NCI-H2107 treated with DMSO at 0.1 percent for 48 hours (cell line): ENCODE results near the gene POLE.
A peak's percentile ranks its signal among the peaks of the same experiment; 100 is the strongest.

Source experiments
- DNase-seq: peaks from one replicate; lab custom pipeline; 2025; ENCODE audit not compliant: unreplicated experiment; lab: John Stamatoyannopoulos, UW

The POLE gene

DNA sequence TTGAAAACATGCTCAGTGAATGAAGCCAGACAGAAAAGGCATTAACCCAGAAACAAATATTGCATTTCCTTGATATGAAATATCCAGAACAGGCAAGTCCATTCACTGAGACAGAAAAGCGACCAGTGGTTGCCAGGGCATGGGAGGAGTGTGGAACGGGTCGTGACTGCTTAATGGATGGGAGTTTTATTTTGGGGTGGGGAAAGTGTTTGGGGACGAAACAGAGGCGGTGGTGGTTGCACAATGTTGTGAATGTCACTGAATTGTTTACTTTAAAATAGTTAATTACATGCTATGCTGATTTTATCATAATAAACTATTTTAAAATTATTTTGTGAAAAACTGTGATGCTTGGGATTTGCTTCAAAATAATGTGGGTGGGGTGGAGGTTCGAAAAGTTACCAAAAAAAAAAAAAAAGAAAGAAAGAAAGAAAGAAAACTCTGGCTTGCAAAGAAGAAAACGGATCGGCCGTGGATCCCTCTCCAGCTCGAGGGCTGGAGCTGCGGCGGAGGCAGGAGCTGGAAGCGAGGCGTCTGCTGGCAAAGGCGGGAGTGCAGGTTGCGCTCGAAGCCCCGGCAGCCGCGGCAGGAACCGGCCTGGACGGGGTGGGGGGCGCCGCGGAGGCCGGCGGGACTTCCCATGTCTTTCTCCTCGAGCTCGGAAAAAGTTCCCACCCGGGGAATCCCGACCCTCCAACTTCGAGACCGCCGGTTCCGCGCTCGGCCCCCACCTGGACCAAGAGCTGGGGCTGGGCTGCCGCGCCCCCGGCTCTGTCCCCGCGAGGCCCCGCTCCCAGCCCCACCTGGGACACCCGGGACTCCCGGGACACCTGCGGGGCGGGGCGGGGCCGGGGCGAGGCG is 69.1 kb downstream of the POLE start:
- no peak for DNase-seq

DNA sequence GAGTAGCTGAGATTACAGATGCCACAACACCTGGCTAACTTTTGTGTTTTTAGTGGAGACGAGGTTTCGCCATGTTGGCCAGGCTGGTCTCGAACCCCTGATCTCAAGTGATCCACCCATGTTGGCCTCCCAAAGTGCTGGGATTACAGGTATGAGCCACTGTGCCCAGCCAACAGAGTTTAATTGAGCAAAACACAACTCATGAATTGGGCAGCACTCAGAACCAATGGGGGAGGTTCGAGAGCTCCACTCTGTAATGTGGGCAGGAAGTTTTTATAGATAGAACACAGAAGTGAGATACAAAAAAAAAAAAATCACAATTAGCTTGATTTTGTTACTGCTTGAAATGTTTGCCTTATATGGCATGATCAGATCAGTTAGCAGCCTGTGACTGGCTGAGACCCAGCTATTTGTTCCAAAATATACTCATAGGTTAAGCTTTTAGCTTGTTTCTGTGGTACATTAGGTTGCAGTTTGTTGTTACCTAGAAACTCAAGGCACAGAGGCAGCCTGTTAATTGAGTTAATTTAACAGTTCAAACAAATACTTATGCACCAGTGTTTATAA is 69.9 kb downstream of the POLE start:
- no peak for DNase-seq

DNA sequence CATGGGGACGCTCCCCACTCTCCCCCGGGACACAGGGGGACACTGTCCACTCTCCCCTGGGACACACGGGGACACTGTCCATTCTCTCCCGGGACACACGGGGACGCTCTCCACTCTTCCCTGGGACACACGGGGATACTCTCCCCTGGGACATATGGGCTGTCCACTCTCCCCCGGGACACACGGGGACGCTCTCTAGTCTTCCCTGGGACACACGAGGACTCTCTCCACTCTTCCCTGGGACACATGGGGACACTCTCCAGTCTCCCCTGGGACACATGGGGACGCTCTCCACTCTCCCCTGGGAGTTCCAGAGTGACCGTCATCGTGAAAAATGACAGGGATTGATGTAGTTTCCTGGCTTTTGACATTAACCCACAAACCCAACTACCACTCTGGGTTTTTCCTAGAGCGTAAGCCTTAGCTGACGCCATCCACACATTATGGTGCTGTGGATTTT is 71.5 kb downstream of the POLE start:
- no peak for DNase-seq

DNA sequence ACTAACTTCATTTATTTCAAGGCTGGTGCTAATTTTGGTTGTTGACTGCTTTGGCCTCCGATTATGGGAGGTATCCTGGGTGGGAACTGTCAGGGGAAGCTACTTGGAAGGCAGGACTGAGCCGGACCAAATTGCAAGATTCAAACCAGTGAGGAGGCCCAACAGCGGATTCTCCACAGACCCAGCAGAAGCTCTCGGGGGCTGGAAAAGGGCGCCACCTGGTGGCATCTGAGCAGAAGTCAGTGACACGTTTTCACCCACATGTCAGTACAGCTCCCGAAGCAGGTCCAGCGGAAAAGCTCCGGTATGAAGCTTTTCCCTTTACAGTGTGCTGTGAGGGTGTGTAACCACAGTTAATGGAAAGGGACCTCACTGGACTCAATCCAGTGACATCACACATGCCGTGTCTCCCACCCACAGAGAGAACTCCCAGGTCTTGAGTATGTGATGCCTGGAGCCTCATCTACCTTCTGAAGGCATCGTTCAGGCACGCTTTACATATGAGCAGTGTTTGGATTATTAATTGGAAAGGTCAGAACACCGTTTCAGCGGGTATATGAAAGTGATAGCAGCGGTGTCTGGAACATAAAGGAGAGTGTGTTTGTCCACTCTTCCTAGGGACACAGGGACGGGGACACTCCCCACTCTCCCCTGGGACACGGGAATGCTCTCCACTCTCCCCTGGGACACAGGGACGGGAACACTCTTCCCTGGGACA is 72.1 kb downstream of the POLE start:
- DNase-seq: peak; percentile 63

DNA sequence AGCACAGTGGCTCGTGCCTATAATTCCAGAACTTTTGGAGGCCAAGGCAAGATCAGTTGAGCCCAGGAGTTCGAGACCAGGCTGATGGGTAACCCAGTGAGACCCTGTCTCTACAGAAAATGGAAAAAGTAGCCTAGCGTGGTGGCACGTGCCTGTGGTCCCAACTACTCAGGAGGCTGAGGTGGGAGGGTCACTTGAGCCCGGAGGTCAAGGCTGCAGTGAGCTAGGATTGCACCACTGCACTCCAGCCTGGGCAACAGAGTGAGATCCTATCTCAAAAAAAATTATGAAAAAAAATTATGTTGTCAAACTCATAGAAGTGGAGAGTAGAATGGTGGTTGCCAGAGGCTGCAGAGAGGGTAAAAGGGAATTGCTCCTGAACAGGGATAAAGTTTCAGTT is 73.1 kb downstream of the POLE start:
- DNase-seq: no peak

DNA sequence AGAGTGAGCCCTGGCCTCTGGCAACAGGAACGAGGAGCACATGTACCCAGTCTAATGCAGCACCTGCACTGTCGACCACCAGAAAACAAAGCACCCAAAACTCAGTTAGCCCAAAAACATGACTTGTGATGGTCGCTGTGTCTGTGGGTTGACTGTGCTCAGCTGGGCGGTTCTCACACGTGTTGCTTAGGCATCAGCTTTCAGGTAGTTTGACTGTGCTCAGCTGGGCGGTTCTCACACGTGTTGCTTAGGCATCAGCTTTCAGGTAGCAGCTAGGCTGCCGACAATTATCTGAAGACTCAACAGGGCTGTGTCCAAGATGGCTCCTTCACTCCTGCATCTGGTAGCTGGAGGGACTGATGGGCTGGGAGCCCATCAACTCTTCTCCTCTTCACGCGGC is 75.5 kb downstream of the POLE start:
- DNase-seq: no peak

DNA sequence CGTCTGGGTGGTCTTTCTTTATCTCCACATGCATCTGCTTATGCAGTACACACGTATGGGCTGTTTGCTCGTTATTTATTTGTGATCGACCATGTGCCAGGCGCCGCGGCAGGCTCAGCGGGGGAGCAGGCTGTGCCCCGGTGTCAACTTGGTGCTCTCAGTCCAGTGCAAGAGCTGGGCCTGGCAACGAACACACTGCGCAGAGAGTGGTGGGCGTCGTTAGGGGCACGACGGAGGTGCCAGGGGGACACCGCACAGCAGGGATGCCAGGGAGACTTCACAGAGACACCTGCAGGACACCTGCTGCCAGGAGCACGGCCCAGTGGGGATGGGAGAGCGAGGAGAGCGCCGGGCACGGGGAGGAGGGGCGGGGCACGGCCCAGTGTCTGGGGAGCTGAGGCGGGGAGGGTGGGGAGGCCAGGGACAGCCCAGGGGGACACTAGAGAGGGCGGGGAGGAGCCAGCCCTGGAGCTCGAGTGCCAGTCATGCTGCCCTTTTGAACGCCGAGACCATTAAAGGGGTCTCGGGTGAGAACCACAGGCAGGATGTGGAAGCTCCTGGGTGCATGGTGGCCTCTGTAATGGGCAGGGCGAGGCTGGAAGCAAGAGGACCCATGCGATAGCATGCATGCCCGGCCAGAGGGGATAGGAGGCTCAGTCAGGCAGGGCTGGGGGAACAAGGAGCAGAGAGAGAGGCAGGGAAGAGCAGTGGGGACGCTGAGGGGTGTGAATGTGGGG is 76.1 kb downstream of the POLE start:
- DNase-seq: no peak

DNA sequence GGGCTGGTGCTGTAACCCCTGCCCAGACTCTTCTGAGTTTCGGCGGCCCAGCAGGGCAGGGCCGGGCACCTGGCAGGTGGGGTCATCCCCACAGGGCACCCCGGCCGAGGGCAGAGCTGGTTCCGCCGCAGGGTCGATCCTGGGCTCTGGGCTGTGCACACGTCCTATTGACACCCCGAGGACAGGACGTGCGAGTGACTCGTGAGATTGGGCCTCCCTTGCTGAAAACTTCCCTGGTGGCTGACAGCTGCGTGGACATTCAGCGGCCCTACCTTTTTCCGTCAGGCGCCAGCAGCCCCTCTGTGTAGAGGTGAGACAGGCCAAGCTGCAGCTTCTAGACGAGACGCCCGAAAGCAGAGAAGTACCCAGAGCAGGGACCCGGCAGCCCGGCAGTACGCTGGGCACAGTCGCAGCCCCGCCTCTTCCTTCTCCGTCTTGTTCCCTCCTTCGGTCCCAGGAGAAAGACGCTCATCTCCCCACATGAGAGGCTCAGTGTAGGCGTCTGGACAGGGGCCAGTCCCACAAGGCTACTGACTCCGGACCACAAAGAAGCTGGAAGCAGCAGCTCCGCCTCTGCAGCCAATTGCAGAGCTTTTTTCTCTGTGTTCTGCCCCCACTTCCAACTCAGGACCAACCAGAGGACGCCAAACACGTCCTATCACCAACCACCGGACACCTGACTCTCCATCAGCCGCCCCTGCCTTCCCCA is 76.9 kb downstream of the POLE start, which contains the start of gene LRCOL1:
TSS of gene LRCOL1 (minus strand) at position 532 of the 709 bp plus-strand sequence. CDS start 4,331 bp downstream, outside the sequence.
- peak; percentile 26 for DNase-seq

DNA sequence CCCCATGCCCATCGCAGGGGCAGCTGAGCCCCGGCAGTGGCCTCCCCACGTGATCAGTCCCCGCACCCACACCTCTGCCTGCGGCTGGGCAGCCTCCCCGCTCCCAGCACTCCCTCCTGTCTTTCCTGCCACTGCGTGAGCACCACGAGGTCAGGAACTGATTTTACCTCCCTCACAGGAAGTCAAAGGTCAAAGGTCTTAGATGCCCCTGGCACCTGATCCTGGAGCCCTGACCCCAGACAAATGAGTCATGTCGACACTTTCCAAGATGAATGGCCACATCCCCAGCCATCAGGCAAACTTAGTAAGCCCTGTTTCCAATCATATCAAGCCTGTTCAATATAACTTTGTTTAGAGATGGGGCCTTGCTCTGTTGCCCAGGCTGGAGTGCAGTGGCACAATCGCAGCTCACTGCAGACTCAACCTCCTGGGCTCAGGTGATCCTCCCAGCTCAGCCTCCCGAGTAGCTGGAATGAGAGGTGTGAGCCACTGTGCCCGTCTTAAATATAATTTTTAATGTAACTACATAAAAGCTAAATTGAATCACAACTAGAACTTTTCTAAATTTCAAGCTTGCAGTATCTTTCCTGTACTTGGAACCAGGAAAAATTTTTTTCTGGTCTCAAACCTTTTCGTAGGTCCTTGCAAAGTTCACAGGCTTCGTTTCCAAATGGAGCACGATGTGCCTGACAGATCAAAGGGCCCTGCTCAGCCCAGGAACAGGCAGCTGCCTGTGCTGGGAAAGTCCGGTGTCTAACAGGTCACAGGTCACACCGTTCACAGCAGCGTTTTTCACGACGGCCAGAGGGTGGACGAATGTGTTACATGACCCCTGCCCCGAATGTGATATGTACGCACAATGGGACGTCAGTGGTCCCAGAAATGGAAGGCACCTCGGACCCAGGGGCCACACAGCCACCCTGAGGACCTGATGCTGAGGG is 78.6 kb downstream of the POLE start:
- DNase-seq: no peak

DNA sequence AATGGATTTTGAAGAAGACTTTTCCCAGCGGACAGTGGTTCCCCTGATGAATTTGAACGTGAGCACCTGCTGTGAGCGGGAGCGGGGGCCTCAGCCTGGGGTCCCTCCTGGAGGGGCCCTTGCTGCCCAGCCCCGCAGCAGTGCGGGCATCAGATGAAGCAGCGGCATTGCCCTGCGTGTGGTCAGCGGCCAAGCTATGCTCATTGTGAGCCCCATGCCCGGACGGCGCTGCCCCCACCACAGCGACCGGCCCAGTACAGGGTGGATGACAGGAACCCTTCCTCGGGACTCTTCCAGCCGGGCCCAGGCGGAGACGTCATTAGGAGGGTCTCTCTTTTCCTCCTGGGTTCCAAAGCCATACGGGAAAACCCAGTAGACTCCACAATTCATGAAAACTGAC is 80.2 kb downstream of the POLE start:
- DNase-seq: no peak

DNA sequence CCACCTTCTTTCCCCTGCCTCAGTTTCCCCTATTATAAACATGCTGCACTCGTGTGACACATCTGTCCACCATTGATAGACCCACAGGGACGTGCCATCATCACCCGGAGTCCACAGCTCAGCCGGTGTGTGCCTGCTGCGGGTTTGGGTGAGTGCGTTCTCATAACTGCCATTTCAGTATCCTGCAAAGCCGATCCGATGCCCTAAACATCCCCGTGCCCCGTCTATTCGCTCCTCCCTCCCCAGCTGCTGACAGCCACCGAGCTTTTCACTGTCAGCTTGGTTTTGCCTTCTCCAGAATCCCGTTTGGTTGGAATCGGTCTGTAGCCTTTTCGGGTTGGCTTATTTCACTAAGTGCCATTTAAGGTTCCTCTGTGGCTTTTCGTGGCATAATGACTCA is 80.7 kb downstream of the POLE start:
- no peak for DNase-seq

DNA sequence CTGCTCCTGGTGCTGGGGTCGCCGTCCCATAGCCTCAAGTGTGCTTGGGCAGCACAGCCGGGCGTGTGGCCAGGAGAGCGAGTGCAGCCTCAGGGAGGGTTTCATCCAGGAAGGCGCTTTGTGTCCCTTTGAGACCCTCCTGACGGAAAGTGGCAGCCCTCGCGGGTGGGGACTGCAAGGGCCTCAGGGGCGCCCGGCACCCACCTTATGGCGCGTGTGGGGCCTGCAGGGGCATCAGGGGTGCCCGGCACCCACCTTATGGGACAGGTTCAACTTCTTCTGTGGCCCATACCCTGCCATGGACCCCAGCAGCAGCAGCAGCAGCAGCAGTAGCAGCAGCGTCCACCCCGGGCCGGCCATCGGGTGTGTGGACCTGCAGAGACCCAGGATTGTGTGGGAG is 81.2 kb downstream of the POLE start:
- DNase-seq: no peak

DNA sequence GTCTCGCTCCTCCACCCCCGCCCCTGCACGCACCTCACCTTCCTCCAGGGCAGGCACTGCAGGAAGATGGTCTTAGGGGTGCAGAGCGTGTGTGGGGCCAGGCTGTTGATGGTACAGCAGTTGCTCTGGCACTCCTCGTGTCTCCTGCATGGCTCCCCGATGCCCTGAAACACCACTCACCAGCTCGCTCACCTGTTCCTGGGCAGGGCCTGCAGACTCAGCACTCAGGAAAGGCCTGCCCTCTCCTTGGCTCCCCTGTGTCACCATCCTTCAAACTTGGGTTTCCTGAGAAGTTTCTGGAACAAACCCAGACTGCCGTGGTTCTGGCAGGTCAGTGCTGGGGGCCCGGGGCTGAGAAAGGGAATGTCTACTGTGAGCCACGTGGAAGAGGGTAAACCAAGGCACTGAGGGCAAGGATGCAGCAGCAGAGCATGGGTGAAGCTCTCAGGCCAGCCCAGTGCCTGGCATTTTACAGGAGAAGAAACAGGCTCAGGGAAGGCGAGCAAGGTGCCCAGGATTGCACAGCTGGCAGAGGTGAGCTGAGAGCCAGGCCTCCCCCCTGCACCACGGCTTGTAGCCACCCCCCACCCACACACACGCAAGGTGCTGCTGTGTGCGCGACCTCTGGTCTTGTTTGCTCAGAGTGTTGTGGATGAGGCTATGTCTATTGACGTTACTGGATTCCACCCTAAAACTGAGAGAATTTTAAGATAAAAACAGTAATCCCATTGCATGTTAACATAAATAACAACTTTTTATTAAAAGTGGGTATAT is 82.3 kb downstream of the POLE start:
- DNase-seq: no peak

DNA sequence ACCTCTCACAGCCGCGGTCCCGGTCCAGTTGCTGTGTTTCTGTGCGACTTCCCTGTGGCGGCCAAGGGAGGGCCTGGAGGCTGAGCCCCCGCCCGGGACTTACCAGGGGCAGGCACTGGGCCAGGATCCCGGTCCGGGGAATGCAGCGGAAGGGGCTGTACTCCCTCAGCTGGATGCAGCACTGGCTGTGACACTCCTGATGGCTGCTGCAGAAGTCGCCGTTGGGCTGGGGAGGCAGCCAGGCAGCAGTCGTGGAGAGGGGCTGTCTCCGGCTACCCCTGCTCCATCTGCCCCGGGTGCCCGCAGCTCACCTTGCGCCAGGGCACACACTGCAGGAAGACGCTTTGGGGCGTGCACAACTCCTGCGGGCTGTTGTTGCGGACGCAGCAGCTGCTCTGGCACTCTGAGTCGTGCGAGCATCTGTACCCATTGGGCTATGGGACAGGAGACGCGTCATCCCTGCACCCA is 83.0 kb downstream of the POLE start:
- no peak for DNase-seq

DNA sequence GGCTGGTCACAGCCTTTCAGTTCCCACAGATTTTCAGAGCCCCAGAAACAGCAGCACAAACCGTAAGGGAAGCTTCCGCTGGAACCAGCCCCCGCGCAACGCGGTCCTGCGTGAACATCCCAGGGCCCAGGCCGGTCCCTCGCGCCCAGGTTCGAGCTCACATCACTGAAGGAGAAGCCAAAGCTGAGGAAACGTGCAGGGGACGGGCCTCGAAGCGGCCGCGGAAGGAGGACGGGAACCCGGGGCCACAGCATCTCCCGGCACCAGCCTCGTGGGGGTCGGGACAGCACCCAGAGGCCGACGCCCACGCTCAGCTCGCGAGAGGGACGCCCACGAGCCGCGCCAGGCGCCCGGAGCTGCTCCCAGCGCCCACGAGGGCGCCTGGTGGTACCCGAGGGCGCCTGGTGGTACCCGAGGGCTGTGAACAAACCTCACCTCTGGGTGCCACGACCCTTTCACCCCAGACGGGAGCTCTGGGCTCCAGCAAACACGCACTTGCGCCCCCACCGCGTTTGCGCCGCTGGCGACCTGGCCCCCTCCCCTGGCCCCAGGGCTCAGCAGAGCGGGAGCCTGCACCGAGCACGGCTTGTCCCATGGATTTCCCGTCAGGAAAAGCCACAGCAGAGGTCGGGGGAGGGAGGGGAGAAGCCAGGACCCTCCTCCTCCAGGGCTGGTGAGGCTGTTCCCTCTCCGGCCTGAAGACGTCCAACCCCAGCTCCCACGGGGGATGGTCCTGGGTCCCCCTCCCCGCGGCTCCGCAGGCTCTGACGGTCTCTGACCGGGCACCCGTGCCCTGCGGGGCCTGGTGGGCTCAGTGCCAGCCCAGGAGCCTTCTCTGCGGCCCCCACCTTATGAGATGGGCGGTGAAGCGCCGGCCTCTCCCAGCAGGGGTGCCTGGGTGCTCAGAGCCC is 83.6 kb downstream of the POLE start:
- no peak for DNase-seq

DNA sequence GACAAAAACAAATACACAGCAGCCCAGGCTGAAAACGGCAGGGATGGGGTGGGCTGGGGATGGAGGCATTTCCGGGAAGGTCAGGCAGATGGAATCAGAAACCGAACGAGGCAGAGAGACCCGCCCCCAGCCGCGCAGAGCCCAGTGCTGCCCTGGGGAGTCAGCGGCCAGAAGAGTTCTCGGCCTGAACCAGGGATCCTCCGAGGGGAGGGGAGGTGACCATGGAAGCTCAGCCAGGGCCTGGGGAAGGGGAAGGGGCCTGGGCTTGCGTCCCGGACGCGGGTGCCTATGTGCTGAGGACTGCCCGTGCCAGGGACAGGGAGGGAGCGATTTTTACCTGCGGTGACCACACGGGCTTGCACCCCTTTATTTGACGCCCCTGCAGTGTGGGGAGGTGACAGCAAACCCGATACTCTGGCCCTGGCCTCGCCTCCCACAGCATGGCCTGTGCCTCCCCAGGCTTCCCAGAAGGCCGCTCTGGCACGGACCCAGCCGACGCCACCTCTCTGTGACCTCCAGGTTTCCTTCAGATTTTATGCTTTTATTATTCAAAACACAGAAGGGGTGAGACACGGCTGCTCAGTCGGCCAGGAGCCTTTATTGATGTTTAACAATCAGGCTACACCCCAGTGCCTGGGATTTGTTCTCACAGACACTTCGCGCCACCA is 84.4 kb downstream of the POLE start:
- no peak for DNase-seq
